GM21367 (cell line): Measurements from ENCODE around the gene PELI1.
A peak's percentile ranks its signal among the peaks of the same experiment; 100 is the strongest.
"Not testable (repeated sequence)": the region's sequence is repeated elsewhere in the genome, so short reads cannot be mapped to it uniquely, and the experiment has no call there.

Source experiments
- ATAC-seq: cut with Tn5 transposase; IDR thresholded peaks from one replicate; pipeline ENCODE4 v1.9.1; 2021; ENCODE audit not compliant: unreplicated experiment

The PELI1 gene

GRCh38 chr2:64124168-64124567, 20.1 kb downstream of the PELI1 start:
- no peak for ATAC-seq

- no peak for ATAC-seq
Observed at GRCh38 chr2:64123740-64124139, 20.5 kb downstream of the PELI1 start.

GRCh38 chr2:64122358-64122757, 21.9 kb downstream of the PELI1 start:
- no peak for ATAC-seq

GRCh38 chr2:64120928-64121327, 23.3 kb downstream of the PELI1 start:
- no peak for ATAC-seq

- no peak for ATAC-seq
Observed at GRCh38 chr2:64120008-64120407, 24.2 kb downstream of the PELI1 start.

- no peak for ATAC-seq
Observed at GRCh38 chr2:64119369-64119768, 24.9 kb downstream of the PELI1 start.

- ATAC-seq, result no peak
Observed at GRCh38 chr2:64115808-64116598, 28.2 kb downstream of the PELI1 start.

GRCh38 chr2:64114912-64115277, 29.3 kb downstream of the PELI1 start:
- ATAC-seq, result peak; percentile 18

GRCh38 chr2:64114063-64114911, 29.9 kb downstream of the PELI1 start:
- ATAC-seq, result peak; percentile 54

GRCh38 chr2:64112016-64112415, 32.2 kb downstream of the PELI1 start:
- ATAC-seq, result no peak

- no peak for ATAC-seq
Observed at GRCh38 chr2:64111426-64111825, 32.8 kb downstream of the PELI1 start.

- ATAC-seq, result no peak
Observed at GRCh38 chr2:64108666-64109241, 35.5 kb downstream of the PELI1 start.

- no peak for ATAC-seq
Observed at GRCh38 chr2:64106481-64106880, 37.7 kb downstream of the PELI1 start.

- no peak for ATAC-seq
Observed at GRCh38 chr2:64105670-64106461, 38.4 kb downstream of the PELI1 start.

- no peak for ATAC-seq
Observed at GRCh38 chr2:64104933-64105332, 39.3 kb downstream of the PELI1 start.

GRCh38 chr2:64102736-64103135, 41.5 kb downstream of the PELI1 start:
- ATAC-seq, result not testable (repeated sequence)

GRCh38 chr2:64101141-64101591, 43.1 kb downstream of the PELI1 start:
- no peak for ATAC-seq

- ATAC-seq, result not testable (repeated sequence)
Observed at GRCh38 chr2:64100584-64100983, 43.6 kb downstream of the PELI1 start.

- no peak for ATAC-seq
Observed at GRCh38 chr2:64094663-64095382, 49.4 kb downstream of the PELI1 start.

- ATAC-seq, result no peak
Observed at GRCh38 chr2:64093341-64093740, 50.9 kb downstream of the PELI1 start.
